GM12875 (cell line): ENCODE measurements around the gene DOCK1.

ENCODE experiments used
- H3K4me3 ChIP-seq: one replicate; pipeline ENCODE4 v1.5.1; 2011; ENCODE audit warnings: low read depth, low read length, control low read depth
- TF ChIP-seq, protein P1 (sequence below): IDR thresholded peaks from 2 replicates; pipeline ENCODE4 v1.5.1; 2011; ENCODE audit warnings: low read depth, mild to moderate bottlenecking, control low read depth, inconsistent platforms, low read length, moderate library complexity, borderline replicate concordance; ENCODE audit not compliant: insufficient read depth

Gene DOCK1

GRCh38 chr10:127059314-127059713 lies 154.1 kb downstream of the DOCK1 start:
- no peak overlapping the region for H3K4me3 ChIP-seq
- TF ChIP-seq, protein P1, sequence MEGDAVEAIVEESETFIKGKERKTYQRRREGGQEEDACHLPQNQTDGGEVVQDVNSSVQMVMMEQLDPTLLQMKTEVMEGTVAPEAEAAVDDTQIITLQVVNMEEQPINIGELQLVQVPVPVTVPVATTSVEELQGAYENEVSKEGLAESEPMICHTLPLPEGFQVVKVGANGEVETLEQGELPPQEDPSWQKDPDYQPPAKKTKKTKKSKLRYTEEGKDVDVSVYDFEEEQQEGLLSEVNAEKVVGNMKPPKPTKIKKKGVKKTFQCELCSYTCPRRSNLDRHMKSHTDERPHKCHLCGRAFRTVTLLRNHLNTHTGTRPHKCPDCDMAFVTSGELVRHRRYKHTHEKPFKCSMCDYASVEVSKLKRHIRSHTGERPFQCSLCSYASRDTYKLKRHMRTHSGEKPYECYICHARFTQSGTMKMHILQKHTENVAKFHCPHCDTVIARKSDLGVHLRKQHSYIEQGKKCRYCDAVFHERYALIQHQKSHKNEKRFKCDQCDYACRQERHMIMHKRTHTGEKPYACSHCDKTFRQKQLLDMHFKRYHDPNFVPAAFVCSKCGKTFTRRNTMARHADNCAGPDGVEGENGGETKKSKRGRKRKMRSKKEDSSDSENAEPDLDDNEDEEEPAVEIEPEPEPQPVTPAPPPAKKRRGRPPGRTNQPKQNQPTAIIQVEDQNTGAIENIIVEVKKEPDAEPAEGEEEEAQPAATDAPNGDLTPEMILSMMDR = no peak

DNA sequence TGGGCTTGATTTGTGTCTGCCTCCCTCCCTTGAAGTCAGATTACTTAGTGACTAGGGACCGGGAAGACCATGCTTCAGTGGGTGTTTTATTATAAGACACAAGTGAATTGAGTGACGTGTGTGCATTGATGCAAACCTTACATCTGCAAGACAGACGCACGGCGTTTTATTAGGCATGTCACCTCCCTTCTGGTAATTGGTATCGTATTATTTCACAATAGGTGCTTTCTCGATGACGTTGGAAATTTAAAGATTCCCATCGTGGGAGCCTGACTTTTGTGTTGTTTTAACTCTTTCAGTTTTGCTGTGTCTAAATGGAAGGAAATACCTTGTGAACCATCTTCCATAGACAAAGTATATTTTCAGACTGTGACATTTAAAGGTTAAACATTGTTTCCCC lies 158.5 kb downstream of the DOCK1 start:
- TF ChIP-seq, protein P1 = no peak
- H3K4me3 ChIP-seq = no peak overlapping the region

- TF ChIP-seq, protein P1 = no peak
- no peak overlapping the region for H3K4me3 ChIP-seq
Observed at GRCh38 chr10:127064474-127064873, 159.2 kb downstream of the DOCK1 start.

GRCh38 chr10:127067542-127068194 lies 162.4 kb downstream of the DOCK1 start:
- TF ChIP-seq, protein P1 = no peak

GRCh38 chr10:127068485-127068884 lies 163.3 kb downstream of the DOCK1 start:
- TF ChIP-seq, protein P1 = no peak

More at GRCh38 chr10:127067542-127068194, 162.4 kb downstream of the DOCK1 start:
- no peak overlapping the region for H3K4me3 ChIP-seq

GRCh38 chr10:127069436-127069835 lies 164.2 kb downstream of the DOCK1 start:
- TF ChIP-seq, protein P1 = no peak
- no peak overlapping the region for H3K4me3 ChIP-seq

More at GRCh38 chr10:127068485-127068884, 163.3 kb downstream of the DOCK1 start:
- H3K4me3 ChIP-seq = no peak overlapping the region

DNA sequence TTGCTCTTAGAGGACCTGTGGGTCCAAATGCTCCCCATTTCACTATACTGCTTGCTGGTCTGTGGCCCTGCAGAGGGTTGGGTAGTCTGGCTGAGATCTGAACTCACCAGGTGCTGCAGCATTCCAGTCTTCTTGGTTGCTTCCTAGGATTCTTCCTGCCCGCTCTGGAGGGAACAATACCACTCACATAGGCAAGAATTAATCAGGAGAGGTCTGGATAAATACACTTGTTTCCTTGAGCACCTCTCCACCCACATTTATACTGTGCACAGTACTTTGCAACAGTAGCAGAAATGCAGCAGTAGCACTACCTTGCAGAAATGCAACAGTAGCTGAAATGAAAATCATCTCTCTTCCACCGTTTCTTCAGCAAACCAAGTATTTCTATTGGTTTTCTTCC lies 165.9 kb downstream of the DOCK1 start:
- no peak overlapping the region for H3K4me3 ChIP-seq
- TF ChIP-seq, protein P1 = no peak
